Retinal pigment epithelial cell (primary cell): ENCODE data around the gene PIK3CA.
"Not testable (repeated sequence)": the region's sequence is repeated elsewhere in the genome, so short reads cannot be mapped to it uniquely, and the experiment has no call there.

ENCODE experiments used
- DNase-seq: peaks from one replicate; pipeline ENCODE4 v3.0.0-alpha.2; 2010; ENCODE audit warnings: low read depth
- H3K4me3 ChIP-seq: 2 replicates; pipeline ENCODE4 v1.5.1; 2011; ENCODE audit warnings: mild to moderate bottlenecking, low read length, control low read depth, moderate library complexity
- CTCF ChIP-seq: conservative IDR thresholded peaks from 2 replicates; pipeline ENCODE4 v1.5.1; 2011; ENCODE audit warnings: low read depth, low read length, control low read depth, inconsistent platforms

The PIK3CA gene

GRCh38 chr3:179250803-179251476 lies 102.8 kb downstream of the PIK3CA start, which contains the start of gene KCNMB3:
TSS of gene KCNMB3 (minus strand) at chr3:179251114. CDS start at chr3:179250990, 124 bp downstream.
- no peak for DNase-seq
- H3K4me3 ChIP-seq, result no peak within 1 kb of the TSS
- no peak for TF ChIP-seq CTCF

GRCh38 chr3:179256813-179257212 lies 108.7 kb downstream of the PIK3CA start:
- no peak for DNase-seq
- TF ChIP-seq CTCF, result no peak
- no peak overlapping the region for H3K4me3 ChIP-seq

- not testable (repeated sequence) for DNase-seq, H3K4me3 ChIP-seq
These were observed 109.6 kb downstream of the PIK3CA start for GRCh38 chr3:179257742-179258141.

- no peak overlapping the region for H3K4me3 ChIP-seq
- no peak for DNase-seq
These were observed 110.7 kb downstream of the PIK3CA start for GRCh38 chr3:179258820-179259219.

GRCh38 chr3:179259959-179260756 lies 112.0 kb downstream of the PIK3CA start:
- not testable (repeated sequence) for H3K4me3 ChIP-seq, DNase-seq

More at GRCh38 chr3:179258820-179259219, 110.7 kb downstream of the PIK3CA start:
- no peak for TF ChIP-seq CTCF

- TF ChIP-seq CTCF, result no peak
- peak; percentile 15 for DNase-seq
- H3K4me3 ChIP-seq, result peak overlapping the region; percentile 56
These were observed 113.0 kb downstream of the PIK3CA start for GRCh38 chr3:179260949-179261765.

- H3K4me3 ChIP-seq, result no peak overlapping the region
- TF ChIP-seq CTCF, result no peak
- DNase-seq, result no peak
These were observed 115.0 kb downstream of the PIK3CA start for GRCh38 chr3:179263134-179263533.
